ENCODE results near the gene LRRC1. TPM values are rescaled to one million over a fixed set of nuclear protein-coding genes. Genes with fewer than 3 reads are reported as not detected.

The LRRC1 gene
- total and polyA plus RNA-seq, 2 donors (not counting 1 experiment from before 2014, with no cell fraction given) = 3.8 to 12.1 TPM

DNA sequence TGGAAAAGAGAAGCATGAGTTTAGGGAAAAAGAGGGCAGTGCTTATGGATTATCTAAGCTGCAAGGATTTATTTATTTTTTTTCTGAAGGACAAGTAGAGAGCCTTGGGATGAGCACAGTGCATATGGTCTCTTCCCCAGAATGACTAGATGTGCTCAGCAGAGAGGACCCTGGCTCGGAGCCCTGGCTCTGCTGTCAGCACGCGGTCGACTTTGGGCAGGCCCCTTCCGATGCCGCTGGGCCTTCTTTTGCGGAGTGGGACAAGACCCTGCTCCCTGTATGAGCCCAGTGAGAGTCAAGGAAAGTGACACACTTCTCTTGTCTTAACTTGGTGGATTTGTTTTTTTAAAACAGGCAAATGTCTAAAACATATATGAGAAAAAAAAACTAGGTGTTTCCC lies 51.4 kb downstream of the LRRC1 start:
- no peaks in the 10 kb centered on the region for H3K27me3 ChIP-seq (ENCODE audit: control insufficient read depth, insufficient read depth, low read length)
- H3K79me2 ChIP-seq (ENCODE audit: control insufficient read depth, insufficient read depth, low read length) = no peaks in the 10 kb centered on the region
- H3K4me3 ChIP-seq (replicated peaks in 1 of 4; ENCODE audit: control extremely low read depth in 1 of 4, insufficient read depth in 1 of 4, low read depth in 3 of 4, low read length in 4 of 4) = no peak overlapping the region
- H3K4me2 ChIP-seq (ENCODE audit: extremely low read depth, insufficient read depth, low read length) = no peak overlapping the region
- no peak overlapping the region for H3K27ac ChIP-seq (ENCODE audit: insufficient read depth, low read length)
- no peak overlapping the region for H2AFZ ChIP-seq (ENCODE audit: low read length)
- no peak for TF ChIP-seq EZH2 (IDR thresholded peaks at IDR 0.05; ENCODE audit: low read length, missing control alignments)
- no peak for TF ChIP-seq CTCF (conservative IDR thresholded peaks at IDR 0.05 in 1 of 2, IDR thresholded peaks at IDR 0.05 in 1 of 2; ENCODE audit: low read depth in 1 of 2, low read length in 2 of 2)
- H3K4me1 ChIP-seq (ENCODE audit: control insufficient read depth, extremely low read depth, insufficient read depth, low read length) = no peaks in the 10 kb centered on the region
- H3K9me3 ChIP-seq (ENCODE audit: control insufficient read depth, insufficient read depth, low read depth, low read length) = no peaks in the 10 kb centered on the region
- H4K20me1 ChIP-seq (ENCODE audit: control insufficient read depth, extremely low read depth, insufficient read depth, low read length) = no peaks in the 10 kb centered on the region
- no peak for DNase-seq (ENCODE audit: low read depth in 2 of 2)
- no peak overlapping the region for H3K9ac ChIP-seq (ENCODE audit: insufficient read depth, low read length)
- H3K36me3 ChIP-seq (ENCODE audit: control insufficient read depth, insufficient read depth, low read length) = no peaks in the 10 kb centered on the region

DNA sequence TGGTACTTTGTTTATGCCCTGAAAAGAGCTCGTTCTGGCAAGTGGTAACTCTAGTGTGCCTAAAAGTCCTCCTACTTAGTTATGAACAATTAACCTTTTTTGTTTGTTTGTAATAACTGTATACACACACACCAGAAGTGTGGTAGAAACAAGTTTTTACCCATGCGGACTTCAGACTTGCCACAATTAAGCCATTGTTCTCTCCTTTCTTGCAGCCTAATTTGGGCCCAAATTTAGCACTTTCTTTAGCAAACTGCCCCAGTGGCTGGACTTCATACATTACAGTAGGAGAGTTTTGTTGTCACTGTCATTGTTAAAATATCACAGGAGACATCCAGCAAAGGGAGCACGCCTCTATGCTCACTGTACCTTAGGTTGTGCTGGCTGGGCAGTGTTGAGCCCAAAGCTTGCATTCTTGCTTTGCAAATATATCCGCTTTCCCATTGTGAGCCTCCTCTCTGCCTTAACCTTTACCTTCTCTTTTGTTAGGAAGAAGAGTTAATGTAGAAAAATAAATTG lies 53.0 kb downstream of the LRRC1 start:
- H3K9me3 ChIP-seq (ENCODE audit: control insufficient read depth, insufficient read depth, low read depth, low read length) = no peaks in the 10 kb centered on the region
- H3K9ac ChIP-seq (ENCODE audit: insufficient read depth, low read length) = no peak overlapping the region
- H3K27me3 ChIP-seq (ENCODE audit: control insufficient read depth, insufficient read depth, low read length) = no peaks in the 10 kb centered on the region
- no peak for DNase-seq (ENCODE audit: low read depth in 2 of 2)
- H3K79me2 ChIP-seq (ENCODE audit: control insufficient read depth, insufficient read depth, low read length) = no peaks in the 10 kb centered on the region
- no peaks in the 10 kb centered on the region for H3K4me1 ChIP-seq (ENCODE audit: control insufficient read depth, extremely low read depth, insufficient read depth, low read length)
- H2AFZ ChIP-seq (ENCODE audit: low read length) = no peak overlapping the region
- no peak for TF ChIP-seq CTCF (conservative IDR thresholded peaks at IDR 0.05 in 1 of 2, IDR thresholded peaks at IDR 0.05 in 1 of 2; ENCODE audit: low read depth in 1 of 2, low read length in 2 of 2)
- TF ChIP-seq EZH2 (IDR thresholded peaks at IDR 0.05; ENCODE audit: low read length, missing control alignments) = no peak
- no peak overlapping the region for H3K4me2 ChIP-seq (ENCODE audit: extremely low read depth, insufficient read depth, low read length)
- no peaks in the 10 kb centered on the region for H3K36me3 ChIP-seq (ENCODE audit: control insufficient read depth, insufficient read depth, low read length)
- no peak overlapping the region for H3K27ac ChIP-seq (ENCODE audit: insufficient read depth, low read length)
- no peak overlapping the region for H3K4me3 ChIP-seq (replicated peaks in 1 of 4; ENCODE audit: control extremely low read depth in 1 of 4, insufficient read depth in 1 of 4, low read depth in 3 of 4, low read length in 4 of 4)
- no peaks in the 10 kb centered on the region for H4K20me1 ChIP-seq (ENCODE audit: control insufficient read depth, extremely low read depth, insufficient read depth, low read length)

DNA sequence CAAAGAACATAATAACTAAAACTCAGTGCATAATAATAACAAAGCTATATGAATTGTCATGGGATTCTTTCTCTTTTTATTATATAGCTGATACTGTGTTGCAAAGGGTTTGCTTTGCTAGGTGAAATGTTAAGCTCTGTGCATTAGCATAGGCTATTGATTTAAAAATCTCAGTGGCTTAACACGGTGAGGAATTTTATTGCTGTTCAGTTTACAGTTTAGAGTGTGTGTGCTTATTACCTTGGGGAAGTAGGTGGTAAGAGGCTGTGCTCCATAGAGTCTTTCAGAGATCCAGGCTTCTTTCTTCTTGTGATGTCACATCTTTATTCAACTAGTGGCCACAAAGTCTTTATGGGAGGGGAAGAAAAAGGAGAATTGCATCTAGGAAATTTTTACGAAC lies 55.7 kb downstream of the LRRC1 start:
- no peaks in the 10 kb centered on the region for H3K9me3 ChIP-seq (ENCODE audit: control insufficient read depth, insufficient read depth, low read depth, low read length)
- DNase-seq (ENCODE audit: low read depth in 2 of 2) = no peak
- no peak overlapping the region for H3K4me2 ChIP-seq (ENCODE audit: extremely low read depth, insufficient read depth, low read length)
- H3K27ac ChIP-seq (ENCODE audit: insufficient read depth, low read length) = no peak overlapping the region
- H3K79me2 ChIP-seq (ENCODE audit: control insufficient read depth, insufficient read depth, low read length) = no peaks in the 10 kb centered on the region
- no peak overlapping the region for H3K4me3 ChIP-seq (replicated peaks in 1 of 4; ENCODE audit: control extremely low read depth in 1 of 4, insufficient read depth in 1 of 4, low read depth in 3 of 4, low read length in 4 of 4)
- H4K20me1 ChIP-seq (ENCODE audit: control insufficient read depth, extremely low read depth, insufficient read depth, low read length) = no peaks in the 10 kb centered on the region
- no peaks in the 10 kb centered on the region for H3K4me1 ChIP-seq (ENCODE audit: control insufficient read depth, extremely low read depth, insufficient read depth, low read length)
- H3K36me3 ChIP-seq (ENCODE audit: control insufficient read depth, insufficient read depth, low read length) = no peaks in the 10 kb centered on the region
- no peak for TF ChIP-seq CTCF (conservative IDR thresholded peaks at IDR 0.05 in 1 of 2, IDR thresholded peaks at IDR 0.05 in 1 of 2; ENCODE audit: low read depth in 1 of 2, low read length in 2 of 2)
- TF ChIP-seq EZH2 (IDR thresholded peaks at IDR 0.05; ENCODE audit: low read length, missing control alignments) = no peak
- H3K9ac ChIP-seq (ENCODE audit: insufficient read depth, low read length) = no peak overlapping the region
- no peaks in the 10 kb centered on the region for H3K27me3 ChIP-seq (ENCODE audit: control insufficient read depth, insufficient read depth, low read length)
- no peak overlapping the region for H2AFZ ChIP-seq (ENCODE audit: low read length)

Data from fibroblast of lung (primary cell).